Right renal cortex interstitium (tissue), 3 donors: Measurements from ENCODE around the gene HYAL3. TPM values are rescaled to one million over a fixed set of nuclear protein-coding genes. Genes with fewer than 3 reads are reported as not detected.

Experiments used
- DNase-seq, 3 donors: peaks; one replicate each; pipeline ENCODE4 v3.0.0-alpha.2; 2013; ENCODE audit warnings: low read depth in 3 of 3, low spot score in 2 of 3
- polyA plus RNA-seq, 3 donors: library from polyadenylated mRNA; unstranded; fragments of 120-200 nt; gene quantifications; one replicate each; pipeline ENCODE4 v1.2.1, GENCODE V29; 2013; ENCODE audit not compliant: insufficient read length in 3 of 3

The HYAL3 gene, protein sequence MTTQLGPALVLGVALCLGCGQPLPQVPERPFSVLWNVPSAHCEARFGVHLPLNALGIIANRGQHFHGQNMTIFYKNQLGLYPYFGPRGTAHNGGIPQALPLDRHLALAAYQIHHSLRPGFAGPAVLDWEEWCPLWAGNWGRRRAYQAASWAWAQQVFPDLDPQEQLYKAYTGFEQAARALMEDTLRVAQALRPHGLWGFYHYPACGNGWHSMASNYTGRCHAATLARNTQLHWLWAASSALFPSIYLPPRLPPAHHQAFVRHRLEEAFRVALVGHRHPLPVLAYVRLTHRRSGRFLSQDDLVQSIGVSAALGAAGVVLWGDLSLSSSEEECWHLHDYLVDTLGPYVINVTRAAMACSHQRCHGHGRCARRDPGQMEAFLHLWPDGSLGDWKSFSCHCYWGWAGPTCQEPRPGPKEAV
- polyA plus RNA-seq: 1 to 10 TPM; 2.9 to 3.2 (median 3.1) TPM

DNA sequence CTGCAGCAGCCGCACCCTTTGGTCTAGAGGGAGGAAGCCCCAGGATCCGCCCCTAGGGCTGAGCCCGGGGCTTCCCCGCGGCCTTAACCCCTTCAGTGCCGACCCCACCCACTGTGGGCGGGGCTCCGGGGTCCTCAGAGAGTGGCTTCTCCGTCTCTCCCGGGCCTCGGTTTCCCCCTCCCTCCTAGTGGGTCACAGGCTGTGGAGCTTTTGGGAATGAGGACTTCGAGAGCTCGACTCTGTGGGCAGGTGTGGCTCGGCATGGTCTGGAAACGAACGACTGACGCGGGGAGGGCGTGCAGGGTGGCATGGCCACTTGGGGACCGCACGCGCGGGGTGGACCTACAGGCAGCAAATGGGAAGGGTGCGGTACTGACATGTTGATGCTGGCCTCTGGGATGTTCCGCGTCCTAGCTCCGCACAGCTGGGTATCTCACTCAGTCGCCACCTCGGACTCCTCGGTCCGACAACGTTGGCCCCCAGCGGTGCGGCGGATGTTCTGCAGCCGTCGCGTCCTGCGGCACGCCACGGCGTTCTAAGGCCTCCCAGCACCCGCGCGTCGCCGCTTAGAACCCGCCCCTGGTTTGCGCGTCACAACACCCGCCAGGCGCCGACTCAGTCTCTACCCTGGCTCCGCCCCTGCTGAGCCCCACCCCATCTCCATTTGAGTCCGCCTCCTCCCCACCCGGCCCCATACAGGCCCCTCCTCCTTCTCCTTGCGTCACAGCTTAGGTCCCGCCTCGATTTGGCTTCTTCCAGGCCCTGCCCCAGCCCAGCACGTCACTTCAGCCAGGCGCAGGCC lies at the start of gene HYAL3, which contains the start of gene NAA80:
TSS of gene HYAL3 (minus strand) at position 570 of the 802 bp plus-strand sequence. CDS start 3,803 bp downstream, outside the sequence.
TSS of gene NAA80 (minus strand) at position 570 of the 802 bp plus-strand sequence. CDS start 1,942 bp downstream, outside the sequence.
- DNase-seq: peak; percentile 98 to 99 (median 99)

DNA sequence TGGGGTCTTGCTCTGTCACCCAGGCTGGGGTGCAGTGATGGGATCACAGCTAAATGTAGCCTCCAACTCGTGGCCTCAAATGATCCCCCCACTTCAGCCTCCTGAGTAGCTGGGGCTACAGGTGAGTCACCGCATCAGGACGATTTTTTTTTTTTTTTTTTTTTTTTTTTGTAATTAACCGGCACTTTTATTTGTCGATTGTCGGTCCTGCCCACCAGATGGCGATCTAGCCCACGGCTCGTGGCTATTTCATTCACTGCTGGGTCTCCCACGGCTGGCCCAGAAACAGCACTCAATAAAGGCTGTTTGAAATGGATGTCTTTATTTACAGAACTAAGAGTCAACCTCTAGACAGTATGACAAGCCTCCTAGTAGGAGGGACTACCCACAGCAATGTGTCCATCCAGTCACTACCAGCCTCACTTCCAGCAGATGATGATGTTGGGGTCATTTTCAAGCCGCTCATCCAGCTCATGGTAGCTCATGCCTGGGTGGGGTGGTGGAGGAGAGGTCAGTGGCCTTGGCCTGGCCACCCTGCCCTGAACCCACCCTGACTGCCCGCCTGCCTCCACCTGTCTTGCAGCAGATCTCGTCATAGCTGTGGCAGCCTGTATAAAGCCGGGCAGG lies 48.1 kb upstream of the HYAL3 start:
- DNase-seq: no peak

DNA sequence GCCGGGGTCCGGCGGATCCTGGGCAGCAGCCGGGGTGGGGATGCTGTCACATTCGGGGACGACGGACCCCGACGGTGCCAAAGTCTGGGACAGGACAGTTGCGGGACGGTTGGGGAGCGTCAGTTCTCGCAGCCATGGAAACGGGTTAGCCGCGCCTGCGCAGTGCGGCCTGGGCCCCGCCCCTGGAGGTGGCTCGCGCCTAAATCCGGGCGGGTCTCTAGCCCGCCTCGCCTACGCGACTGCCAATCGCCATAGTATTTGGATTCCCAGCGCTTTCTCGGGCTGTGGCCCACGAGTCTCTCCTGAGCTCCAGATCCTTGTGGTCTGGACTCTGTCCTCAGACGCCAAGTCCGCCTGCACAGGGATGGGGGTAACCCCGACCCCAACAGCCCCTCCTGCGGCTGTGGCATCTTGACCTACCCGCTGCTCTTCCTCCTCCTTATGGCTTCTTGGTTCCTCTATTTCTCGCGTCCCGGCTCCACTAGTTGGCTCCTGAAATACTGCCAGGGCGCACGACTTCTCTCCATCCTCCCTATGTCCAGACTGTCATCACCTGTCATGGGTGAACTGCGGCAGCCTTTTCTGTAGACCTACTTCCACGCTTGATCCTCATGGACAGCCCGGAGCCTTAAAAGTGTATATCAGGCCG lies 46.5 kb upstream of the HYAL3 start, which contains the start of gene ZMYND10:
TSS of gene ZMYND10 (minus strand) at position 147 of the 649 bp plus-strand sequence. CDS start 153 bp downstream, outside the sequence.
- no peak for DNase-seq

DNA sequence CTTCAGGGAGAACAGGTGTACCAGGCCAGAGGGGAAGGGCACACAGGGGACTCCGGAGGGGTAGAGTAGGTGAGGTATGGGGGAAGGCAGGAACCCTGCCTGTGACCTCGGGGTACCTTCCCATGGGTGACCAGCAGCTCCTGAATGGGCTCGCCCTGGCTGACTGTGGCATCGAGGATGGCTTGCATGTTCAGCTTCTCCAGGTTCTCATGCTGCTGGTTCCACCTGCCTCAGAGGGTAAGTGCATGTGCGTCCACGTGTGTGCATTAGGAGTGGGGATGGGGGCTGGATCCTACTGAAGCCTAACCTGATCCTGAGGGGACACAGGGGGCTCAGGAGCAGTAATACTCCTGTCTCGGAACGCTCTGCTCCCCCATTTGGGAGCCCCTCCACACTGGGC lies 45.8 kb upstream of the HYAL3 start:
- DNase-seq: no peak

DNA sequence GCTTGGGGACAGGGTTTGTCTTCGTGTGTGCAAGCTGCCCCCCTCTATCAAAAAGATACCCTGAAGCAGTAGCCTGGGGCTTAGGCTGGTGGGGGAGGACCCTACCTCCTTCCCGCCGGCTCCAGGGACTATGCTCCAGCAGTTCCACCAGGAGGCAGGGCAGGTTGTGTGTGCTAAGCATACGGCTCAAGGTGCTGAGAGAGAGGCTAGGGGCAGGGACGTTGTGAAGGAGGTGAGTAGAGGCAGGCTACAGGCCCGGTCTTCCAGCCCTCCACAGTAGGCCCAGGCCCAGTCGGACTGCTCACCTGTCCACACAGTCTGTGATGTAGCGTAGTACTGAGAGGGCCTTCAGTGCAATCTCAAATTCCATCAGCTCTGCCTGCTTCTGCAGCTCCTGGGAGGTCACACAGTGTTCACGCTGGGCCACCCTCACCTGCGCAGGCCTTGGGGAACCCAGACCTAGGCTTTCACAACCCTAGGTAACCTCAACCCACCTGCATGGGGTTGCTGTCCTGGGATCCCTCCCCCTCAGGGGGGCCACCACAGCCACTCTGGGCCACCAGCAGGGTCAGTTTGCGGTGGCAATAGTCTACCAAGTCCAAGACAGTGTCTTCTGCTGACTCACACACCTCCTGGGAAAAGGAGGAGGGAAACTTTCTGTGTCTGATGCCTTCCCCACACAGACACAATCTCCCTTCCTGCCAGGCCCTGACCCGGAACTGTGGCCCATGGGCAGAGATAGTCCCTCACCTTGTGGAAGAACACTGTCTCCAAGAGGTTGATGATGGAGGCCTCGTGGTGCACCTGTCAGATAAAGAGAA lies 43.8 kb upstream of the HYAL3 start:
- no peak for DNase-seq

DNA sequence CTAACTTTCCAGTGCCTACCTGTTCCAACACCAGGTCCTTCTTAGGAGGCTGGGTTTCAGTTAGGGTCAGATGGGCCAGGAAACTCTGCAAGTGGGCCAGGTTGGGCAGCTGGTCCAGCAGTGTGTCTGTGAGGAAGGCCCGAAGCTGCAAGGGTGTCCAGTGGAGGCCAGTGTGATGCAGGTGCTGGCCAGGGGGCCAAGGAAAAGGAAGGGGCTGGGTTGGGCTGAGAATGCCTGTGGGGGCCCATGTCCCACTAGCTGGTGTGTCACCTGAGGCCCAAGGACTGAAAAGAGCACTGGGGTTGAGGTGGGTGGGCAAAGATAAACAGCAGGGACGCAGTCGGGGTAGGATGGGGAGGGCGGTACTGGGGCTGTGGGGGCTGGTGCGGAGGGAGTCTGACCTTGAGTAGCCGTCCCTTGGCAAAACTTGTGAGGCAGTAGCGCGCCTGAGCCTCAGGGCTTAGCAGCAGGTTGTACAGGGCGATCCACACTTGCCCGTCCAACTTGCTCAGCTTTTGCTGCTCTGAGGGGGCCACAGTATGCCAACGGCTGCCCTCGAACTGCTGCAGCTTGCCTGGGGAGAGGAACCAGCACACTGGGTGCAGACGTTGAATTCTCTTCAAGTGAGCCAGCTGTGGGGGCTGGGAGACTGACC lies 42.9 kb upstream of the HYAL3 start:
- no peak for DNase-seq

DNA sequence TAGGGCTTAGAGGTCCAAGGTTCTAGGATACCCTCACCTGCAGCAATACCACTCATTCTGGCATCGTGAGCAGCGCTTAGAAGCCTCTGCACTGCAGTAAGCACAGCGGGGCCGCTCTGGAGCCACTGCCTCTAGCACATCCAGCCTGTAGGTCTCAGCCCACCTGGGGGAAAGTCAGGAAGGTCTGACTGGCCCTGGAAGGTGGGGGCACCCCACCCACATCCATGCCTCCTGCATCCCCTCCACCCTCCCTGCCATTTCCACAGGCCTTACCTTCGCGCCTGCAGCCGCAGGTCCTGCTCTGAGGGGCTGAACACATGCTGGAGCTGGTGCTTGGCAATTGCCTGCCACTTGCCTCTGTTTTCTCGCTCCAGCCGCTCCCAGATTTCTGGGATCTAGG lies 42.3 kb upstream of the HYAL3 start:
- DNase-seq: no peak

DNA sequence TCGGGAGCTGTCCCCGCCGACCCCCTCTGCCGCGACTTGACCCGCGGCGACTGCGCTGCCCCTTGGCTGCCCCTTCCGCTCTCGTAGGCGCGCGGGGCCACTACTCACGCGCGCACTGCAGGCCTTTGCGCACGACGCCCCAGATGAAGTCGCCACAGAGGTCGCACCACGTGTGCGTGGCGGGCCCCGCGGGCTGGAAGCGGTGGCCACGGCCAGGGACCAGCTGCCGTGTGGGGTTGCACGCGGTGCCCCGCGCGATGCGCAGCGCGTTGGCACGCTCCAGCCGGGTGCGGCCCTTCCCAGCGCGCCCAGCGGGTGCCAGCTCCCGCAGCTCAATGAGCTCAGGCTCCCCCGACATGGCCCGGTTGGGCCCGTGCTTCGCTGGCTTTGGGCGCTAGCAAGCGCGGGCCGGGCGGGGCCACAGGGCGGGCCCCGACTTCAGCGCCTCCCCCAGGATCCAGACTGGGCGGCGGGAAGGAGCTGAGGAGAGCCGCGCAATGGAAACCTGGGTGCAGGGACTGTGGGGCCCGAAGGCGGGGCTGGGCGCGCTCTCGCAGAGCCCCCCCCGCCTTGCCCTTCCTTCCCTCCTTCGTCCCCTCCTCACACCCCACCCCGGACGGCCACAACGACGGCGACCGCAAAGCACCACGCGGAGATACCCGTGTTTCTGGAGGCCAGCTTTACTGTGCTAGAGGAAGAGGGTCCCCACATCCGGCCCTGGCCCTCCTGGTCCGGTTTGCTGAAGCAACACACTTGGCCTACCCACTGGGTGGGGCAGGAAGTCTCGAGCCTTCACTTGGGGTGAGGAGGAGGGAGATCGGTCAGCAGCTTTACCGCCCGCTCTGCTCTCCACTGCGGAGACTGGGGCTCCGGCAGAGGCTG lies 41.5 kb upstream of the HYAL3 start, which contains the start of gene RASSF1:
TSS of gene RASSF1 (minus strand) at position 389 of the 882 bp plus-strand sequence. CDS start at position 358, 31 bp downstream.
- no peak for DNase-seq

DNA sequence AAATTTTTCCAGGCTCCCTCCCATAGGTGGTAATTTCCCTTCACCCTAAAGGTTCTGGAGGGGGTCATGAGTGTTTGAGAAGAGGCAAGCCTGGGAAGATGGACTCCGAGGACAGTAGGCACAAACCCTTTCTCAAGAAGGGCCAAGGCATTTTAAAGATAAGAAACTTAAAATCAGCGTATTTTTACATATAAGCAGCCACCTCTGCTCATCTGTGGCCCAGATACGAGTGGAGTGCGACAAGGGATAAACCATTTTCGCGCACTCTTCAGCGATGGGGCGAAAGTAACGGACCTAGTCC lies 40.9 kb upstream of the HYAL3 start:
- DNase-seq: no peak

DNA sequence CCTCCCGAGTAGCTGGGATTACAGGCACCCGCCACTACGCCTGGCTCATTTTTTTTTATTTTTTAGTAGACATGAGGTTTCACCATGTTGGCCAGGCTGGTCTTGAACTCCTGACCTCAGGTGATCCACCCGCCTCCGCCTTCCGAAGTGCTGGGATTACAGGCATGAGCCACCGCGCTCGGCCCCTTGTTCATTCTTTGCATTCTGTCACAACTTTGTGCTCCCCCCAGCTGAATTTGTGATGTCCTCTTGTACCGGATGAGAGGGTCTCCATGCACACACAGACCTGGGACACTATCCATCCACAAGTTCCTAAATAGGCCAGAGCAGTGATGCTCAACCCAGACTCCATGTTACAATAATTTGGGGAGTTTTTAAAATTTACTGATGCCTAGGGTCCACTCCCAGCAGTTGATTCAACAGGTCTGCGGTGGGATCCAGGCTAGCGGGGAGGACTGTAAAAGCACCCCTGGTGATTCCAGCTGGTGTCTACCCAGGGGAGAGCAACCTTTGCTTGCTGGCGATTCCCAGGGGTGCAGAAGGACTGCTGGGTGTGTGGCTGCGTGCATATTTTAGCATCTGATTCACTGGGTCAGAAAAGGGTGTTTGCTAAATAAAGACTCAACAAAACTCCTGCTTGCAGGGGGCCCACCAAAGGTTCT lies 40.4 kb upstream of the HYAL3 start:
- DNase-seq: no peak

DNA sequence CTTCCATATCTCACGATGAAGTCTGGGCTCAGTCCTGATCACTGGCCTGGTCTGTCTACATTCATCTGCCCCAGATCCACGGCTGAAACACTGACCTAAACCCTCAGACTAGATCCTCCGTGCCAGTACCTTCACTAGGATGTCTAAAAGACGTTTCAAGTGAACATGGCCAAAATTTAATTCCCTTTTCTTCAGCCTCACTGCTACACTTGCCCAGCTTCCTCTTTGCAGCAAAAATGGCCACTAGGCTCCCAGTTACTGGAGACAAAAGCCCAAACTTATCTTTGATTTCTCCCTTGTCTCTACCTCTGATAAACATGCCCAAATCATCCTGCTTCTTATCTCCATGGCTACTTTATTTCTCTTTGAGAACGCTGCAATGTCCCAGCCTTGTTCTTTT lies 39.8 kb upstream of the HYAL3 start:
- no peak for DNase-seq

DNA sequence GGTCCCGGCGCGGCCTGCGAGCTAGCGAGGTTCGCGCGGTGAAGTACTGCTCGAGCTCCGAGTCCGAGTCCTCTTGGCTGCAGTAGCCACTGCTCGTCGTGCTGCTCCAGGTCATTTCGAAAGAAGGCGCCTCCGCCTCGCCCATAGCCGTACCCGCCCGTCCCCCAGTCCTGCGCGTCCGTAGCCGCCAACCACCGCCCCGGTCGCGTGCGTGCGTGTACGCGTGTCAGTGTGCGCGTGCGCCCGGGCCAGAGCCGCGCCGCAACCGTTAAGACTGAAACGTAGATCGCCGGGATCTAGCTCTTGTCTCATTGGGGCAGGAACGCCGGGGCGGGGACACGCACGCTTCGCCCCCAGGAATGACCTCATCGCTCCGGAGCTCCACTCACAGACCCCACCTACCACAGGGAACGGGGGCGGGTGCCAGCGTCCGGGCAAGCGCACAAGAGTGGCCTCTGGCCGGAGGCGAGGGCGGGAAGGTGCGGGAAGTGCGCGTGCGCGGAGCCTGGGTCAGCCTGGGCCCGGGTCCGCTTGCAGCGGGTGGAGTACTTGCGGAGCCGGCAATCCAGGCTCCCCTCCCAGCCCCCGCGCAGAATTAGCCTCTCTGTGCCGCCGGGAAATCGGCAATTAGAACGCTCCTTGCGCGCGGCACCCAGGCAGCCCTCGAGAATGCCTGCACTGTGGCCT lies 38.1 kb upstream of the HYAL3 start:
- DNase-seq: peak in 2 of 3 donors; percentile 95 to 96

DNA sequence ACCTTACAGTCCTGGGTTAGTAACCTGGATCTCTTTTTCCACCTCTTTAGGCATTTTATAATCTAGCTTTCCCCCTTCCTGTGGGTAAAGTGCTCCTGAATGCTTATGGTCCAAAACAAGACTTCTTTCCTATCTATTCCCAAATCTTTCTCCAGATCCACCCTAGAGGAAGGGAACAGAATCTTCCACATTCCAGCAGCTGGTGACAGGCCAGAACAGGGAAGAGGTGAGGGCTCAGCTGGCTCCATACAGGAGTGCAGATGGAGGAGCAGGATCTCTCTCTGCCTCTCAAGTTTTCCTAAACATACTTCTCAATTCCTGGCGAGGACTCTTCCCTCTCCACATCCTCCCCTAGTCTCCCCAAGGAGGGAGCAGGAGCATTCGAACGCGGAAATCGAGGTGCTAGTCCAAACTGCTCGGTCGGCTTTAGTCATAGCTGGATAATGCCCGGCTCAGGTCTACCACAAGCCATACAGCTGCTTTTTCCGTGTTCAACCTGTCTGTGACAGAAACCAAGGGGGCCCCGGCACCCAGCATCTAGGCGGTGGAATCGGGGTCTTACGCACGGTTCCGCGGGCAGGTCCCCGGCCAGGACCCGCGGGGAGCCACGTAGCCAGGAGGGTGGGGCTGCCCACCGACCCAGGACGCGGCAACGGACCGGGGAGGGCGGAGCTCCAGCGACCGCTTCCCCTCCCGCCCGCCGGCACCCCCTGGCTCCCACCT lies 37.4 kb upstream of the HYAL3 start:
- no peak for DNase-seq

DNA sequence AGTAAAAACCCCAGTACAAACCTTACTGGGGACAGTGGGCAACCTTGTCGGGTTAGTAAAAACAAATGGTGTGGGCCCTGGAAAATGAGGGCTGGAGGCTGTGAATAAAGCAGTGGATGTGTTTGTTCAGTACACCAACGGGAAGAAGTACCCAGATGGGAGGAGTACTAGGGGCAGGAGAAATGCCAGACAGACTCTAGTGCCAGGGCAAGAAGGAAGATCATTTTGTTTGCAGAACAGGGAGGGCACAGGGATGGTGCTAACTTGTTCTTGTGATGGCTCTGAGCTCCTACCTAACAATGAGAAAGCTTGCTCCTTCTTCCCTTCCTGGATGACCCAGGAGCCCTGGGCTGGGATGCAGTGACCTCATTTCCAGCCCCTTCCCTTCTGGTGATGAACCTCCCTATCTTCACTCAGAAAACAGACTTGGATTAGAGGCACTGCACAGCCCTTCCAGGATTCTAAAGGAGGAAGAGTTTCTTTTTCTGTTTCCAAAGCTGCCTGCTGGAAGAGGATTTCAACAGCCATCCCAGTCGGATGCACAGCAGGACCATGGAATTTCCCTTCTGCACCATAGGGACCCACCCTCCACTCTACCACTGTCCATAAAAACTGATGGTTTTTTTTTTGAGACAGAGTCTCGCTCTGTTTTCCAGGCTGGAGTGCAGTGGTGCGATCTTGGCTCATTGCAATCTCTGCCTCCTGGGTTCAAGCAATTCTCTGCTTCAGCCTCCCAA lies 35.3 kb upstream of the HYAL3 start:
- no peak for DNase-seq

DNA sequence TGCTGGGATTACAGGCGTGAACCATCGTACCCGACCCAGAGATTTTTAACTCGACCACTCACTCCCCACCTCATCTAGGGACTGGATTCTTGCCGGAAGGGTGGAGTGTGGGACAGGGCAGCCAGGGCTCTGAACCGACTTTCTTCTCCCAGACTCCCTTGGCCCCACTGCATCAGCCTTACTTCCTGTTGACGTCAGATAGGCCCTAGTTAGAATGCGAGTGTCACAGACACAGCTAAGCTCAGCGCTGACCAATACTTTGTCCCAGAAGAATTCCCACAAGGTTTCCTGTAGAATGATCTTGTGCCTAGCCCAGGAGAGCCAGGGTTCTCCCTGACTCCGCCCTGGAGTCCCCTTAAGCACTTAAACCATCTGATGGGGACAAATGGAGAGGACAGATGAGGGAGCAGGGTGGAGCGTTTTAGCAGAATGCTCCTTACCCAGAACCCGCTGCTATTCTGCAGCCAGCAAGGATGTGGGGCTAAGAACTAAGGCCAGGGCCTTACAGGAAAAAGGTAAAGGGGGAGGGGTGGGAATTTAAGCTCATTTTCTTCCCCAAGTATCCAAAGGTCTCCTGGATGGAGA lies 34.6 kb upstream of the HYAL3 start:
- no peak for DNase-seq
